Heart left ventricle (tissue), 13 donors: ENCODE results near the gene SLC35C1.

Experiments used
- POLR2A ChIP-seq, 2 donors: fragments of 450-650 bp; IDR thresholded peaks; one replicate each; pipeline ENCODE4 v1.6.1; 2017; ENCODE audit warnings: antibody characterized with exemption in 2 of 2, mild to moderate bottlenecking in 2 of 2, moderate library complexity in 2 of 2
- TF ChIP-seq, protein P1 (sequence below), 12 donors: fragments of 200-600 bp; sonication (generic) in 4 of 12; IDR thresholded peaks; one replicate each; pipeline versions ENCODE4 v1.5.0 to v1.8.0; 2018 to 2022; ENCODE audit warnings: antibody characterized with exemption in 12 of 12, mild to moderate bottlenecking in 5 of 12
- donor health status: ischemic (EF 13 %, LVEDD 7.1; RV severe dilation, severe dysfunction).
- donor health status: DM: no; HTN: yes; CAD: no.
- donor health status: DM: no; HTN: no; CAD: no.
- donor health status: ischemic (EF 25% LVEDD 6.9; RV normal size, moderate dysfunction).
- donor health status: ischemic (EF 25% LVEDD 5.7; RV mildly dilated, moderate dysfunction).
- donor health status: ischemic (EF 35%, LVEDD 5.7; RV mildly dilated, moderate dysfunction).
- donor health status: nonischemic (EF 11% LVEDD 7.7; RV severe dilation, severe dysfunction).
- donor health status: DM: yes; HTN: yes; CAD: no.
- donor health status: PGD.
- donor health status: ischemic (EF 29% LVEDD 5.4; RV normal size, mild dysfunction).
- donor health status: nonischemic (EF 23%, LVEDD 6.1; RV moderate dilation, normal function).

DNA sequence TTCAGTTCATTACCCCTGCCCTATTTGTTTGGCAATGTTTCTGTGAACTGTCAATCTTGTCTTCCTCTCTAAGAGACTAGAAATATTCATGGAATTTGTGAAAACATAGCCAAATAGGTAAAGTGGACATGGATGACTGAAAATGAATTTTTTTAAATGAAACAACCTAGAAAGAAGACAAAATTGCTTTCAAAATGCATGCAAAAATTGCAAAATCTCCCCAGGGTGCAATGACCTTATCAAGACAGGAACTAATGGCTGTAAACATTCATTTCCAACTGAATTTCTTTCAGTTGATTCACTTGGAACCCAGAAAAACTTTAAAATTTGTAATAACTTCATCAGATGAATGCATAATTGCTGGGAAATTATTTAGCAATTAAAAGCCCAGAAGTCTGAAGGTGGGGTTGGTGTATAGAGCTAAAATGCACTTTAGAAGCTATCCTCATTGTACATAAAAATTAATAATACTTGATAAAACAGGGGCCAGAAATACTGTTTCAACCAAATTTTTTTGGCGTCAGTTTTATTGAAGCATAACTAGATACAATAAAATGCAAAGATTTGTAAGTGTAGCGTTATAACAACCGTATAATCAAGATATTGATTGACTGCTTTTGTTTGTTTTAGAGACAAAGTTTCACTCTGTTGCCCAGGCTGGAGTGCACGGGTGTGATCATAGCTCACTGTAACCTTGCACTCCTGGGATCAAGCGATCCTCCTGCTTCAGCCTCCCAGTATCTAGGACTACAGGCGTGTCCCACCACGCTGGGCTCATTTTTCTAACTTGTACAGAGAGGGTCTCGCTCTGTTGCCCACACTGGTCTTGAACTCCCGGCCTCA, 27.6 kb upstream of the SLC35C1 start:
- TF ChIP-seq, protein P1, sequence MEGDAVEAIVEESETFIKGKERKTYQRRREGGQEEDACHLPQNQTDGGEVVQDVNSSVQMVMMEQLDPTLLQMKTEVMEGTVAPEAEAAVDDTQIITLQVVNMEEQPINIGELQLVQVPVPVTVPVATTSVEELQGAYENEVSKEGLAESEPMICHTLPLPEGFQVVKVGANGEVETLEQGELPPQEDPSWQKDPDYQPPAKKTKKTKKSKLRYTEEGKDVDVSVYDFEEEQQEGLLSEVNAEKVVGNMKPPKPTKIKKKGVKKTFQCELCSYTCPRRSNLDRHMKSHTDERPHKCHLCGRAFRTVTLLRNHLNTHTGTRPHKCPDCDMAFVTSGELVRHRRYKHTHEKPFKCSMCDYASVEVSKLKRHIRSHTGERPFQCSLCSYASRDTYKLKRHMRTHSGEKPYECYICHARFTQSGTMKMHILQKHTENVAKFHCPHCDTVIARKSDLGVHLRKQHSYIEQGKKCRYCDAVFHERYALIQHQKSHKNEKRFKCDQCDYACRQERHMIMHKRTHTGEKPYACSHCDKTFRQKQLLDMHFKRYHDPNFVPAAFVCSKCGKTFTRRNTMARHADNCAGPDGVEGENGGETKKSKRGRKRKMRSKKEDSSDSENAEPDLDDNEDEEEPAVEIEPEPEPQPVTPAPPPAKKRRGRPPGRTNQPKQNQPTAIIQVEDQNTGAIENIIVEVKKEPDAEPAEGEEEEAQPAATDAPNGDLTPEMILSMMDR (IDR thresholded peaks at IDR 0.05), result no peak
- TF ChIP-seq POLR2A (IDR thresholded peaks at IDR 0.05), result no peak
